HCT116 (cell line): Measurements from ENCODE around the gene USP3.

Experiments
- EZH2 ChIP-seq: fragments of 200-600 bp; sonication (generic); IDR thresholded peaks from 2 replicates; pipeline ENCODE4 v1.6.1; 2017; ENCODE audit warnings: antibody characterized with exemption, mixed run types
- EZH2phosphoT487 ChIP-seq: fragments of 200-600 bp; IDR thresholded peaks from 2 replicates; pipeline ENCODE4 v1.6.1; 2018; ENCODE audit warnings: antibody characterized with exemption, borderline replicate concordance
- POLR2A ChIP-seq: IDR thresholded peaks from 2 replicates; pipeline ENCODE4 v1.7.0; 2011; ENCODE audit warnings: borderline replicate concordance; ENCODE audit not compliant: insufficient read depth, insufficient read length; ENCODE audit errors: extremely low read depth
- YY1 ChIP-seq: IDR thresholded peaks from 2 replicates; pipeline ENCODE4 v1.6.1; 2011; ENCODE audit warnings: low read length, low read depth, moderate library complexity, mild to moderate bottlenecking; ENCODE audit not compliant: insufficient replicate concordance; ENCODE audit errors: extremely low read depth

DNA sequence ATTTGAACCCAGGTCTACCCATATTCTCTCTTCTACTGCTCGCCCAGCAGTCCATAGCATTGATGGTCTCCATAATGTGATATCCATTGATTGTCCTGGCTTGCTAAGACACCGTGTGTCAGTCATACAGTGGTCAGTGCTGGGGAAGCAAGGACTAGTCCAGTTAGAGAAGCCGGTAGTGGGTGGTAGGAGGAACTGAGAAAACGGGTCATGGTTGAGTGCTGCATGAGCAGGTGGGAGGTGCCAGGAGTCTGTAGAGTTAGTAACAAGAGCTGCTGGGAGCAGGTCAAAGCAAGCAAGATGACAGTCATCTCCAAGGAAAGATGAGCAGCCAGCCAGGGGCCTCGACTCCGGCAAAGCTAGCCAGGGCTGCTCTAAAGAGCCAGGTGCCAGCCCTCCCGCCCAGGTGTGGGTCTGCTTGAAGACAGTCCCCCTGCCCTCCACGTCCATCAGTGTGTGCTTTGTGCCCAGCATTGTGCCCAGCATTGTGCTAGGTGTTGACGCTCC lies 29.5 kb upstream of the USP3 start:
- TF ChIP-seq EZH2 (no peak), POLR2A (no peak), YY1 (no peak), EZH2phosphoT487 (no peak)
